Epithelial cell of prostate (primary cell): ENCODE data around the gene CHCHD3.

Experiments used
- DNase-seq: peaks from one replicate; pipeline ENCODE4 v3.0.0-alpha.2; 2011; ENCODE audit warnings: low read depth, low spot score
- H3K27ac ChIP-seq: fragments of 450-650 bp; 2 replicates; pipeline ENCODE4 v1.5.1; 2017; ENCODE audit warnings: mild to moderate bottlenecking

CHCHD3 gene

GRCh38 chr7:133015888-133016287, 66.0 kb downstream of the CHCHD3 start:
- no peak overlapping the region for H3K27ac ChIP-seq
- no peak for DNase-seq

DNA sequence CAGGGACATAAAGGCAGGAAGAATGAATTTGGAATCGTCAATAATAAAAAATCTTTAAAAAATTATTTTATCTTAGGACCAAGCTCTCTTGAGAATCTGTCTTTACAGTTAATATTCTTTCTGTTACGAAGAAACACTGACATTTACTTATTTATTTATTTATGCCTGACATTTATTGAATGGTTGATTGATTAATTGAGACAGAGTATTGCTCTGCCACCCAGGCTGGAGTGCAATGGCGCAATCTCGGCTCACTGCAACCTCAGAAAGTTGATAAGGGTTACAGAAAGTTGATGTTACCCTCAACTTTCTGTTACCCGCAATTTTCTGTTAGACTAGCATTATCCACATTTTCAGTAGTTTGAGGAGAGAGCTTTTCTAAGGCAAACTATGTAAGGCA, 70.1 kb downstream of the CHCHD3 start:
- H3K27ac ChIP-seq = no peak overlapping the region

GRCh38 chr7:133009426-133010252, 72.3 kb downstream of the CHCHD3 start:
- DNase-seq = no peak
- H3K27ac ChIP-seq = no peak overlapping the region

More for the DNA sequence above, 70.1 kb downstream of the CHCHD3 start:
- no peak for DNase-seq

DNA sequence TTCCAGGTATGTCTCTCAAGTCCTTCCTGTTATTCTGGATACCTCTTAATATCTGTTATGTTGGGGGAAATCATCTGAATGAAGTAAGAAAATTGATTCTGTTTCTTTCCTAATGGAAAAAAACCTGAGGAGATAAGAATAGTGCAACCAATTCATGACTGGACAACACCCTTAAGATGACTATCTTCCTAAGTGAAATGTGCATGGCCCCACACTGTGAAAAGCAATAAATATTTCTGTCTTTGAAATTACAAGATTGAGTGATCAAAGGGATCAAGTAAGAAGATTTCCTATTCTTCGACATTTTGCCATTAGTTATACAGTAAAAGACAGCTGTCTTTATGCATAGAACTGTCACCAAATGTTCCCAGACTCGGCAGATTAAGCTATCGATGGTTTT, 73.9 kb downstream of the CHCHD3 start:
- DNase-seq = no peak
- H3K27ac ChIP-seq = no peak overlapping the region

DNA sequence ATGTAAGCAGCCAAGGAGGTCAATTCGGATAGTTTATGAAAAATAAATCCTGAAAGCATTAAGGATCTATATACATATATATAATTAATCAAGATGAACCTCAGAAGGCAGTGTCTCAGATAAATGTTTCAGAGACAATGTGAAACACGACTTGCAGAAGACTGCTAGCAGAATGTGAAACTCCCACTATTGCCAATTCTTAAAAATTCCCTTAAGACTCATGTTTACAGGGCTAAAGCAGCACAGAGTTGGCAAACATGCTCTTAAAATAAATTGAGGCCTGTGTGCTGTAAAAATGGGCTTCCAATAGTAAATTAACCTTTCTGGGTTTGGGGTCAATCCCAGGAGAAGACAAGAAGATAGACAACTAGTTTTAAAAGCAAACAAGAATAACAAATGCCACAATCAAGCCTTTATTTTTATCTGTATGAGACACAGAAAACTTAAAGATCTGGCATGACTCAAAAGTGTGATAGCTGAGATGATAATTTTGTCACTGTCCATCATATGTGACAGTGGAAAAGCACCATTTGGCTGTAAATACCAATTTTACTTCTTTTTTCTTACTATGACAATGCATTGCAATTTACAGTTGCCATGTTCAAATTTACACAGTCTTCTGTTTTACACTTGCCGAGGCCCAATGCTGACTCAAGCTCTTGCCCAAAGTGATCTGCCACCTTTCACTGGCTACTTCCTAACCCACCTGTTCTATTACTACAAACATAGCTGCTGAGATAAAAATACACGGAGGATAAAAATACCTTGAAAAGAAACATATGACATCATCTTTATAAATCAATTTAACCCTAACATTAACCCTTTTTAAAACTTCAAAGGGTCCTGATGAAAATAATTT, 78.6 kb downstream of the CHCHD3 start:
- H3K27ac ChIP-seq = no peak overlapping the region
- DNase-seq = no peak

- H3K27ac ChIP-seq = no peak overlapping the region
- no peak for DNase-seq
Observed at GRCh38 chr7:133001727-133002126, 80.2 kb downstream of the CHCHD3 start.

DNA sequence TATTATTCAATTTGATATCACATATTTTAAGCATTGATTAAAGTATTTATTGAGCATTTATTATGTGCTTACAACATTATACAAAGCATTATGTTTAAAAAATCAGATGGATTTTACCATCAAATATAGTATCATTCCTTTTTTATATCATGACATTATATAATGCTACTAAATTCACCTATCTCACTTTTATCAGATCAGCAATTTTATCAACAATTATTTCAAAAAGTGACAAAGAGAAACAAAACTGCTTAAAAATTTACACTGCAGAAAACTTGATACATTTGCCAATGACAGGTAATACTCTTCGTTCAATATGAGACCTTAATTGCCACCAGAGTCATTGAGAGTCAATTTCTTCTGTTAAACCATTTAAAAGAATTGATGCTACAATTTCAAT, 82.0 kb downstream of the CHCHD3 start:
- no peak for DNase-seq
- H3K27ac ChIP-seq = no peak overlapping the region

DNA sequence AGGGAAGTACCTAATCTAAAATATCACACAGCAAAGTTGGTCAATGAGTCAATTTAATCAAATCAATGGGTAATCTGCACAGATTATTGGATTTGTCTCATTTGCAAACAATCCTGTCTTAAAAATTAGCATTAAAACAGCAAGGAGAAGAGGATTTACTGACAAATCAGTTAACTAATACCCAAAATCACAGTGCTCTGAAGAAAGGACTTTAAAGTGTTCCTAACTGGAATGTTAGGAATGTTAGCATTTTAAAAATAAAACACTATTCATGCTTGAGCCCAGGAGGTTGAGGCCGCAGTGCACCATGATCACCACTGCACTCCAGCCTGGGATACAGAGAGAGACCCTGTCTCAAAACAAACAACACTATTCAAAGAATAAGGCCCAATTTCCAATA, 83.1 kb downstream of the CHCHD3 start:
- H3K27ac ChIP-seq = no peak overlapping the region
- DNase-seq = no peak

- H3K27ac ChIP-seq = no peak overlapping the region
- no peak for DNase-seq
Observed at GRCh38 chr7:132997505-132997904, 84.4 kb downstream of the CHCHD3 start.

GRCh38 chr7:132996581-132997242, 85.2 kb downstream of the CHCHD3 start:
- H3K27ac ChIP-seq = no peak overlapping the region
- no peak for DNase-seq

GRCh38 chr7:132993377-132994013, 88.4 kb downstream of the CHCHD3 start:
- no peak for DNase-seq
- no peak overlapping the region for H3K27ac ChIP-seq

- no peak overlapping the region for H3K27ac ChIP-seq
- DNase-seq = no peak
Observed at GRCh38 chr7:132991615-132992587, 90.0 kb downstream of the CHCHD3 start.

DNA sequence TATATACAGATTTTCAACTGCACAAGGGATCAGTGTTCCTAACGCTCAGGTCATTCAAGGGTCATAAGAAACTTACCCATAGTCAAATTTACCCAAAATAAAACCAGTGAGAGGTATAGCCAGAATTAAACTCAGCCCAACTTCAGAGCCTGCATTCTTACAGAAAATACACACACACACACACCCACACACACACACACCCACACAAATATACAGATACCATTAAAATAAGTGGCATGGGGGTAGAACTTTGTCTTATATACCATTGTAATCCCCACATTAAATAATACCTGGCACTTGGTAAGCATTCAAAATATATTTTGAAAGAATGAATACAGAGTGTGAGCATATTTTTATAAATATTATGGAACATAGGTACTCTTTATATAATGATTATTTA, 93.8 kb downstream of the CHCHD3 start:
- no peak for DNase-seq

GRCh38 chr7:132980402-132980801, 101.5 kb downstream of the CHCHD3 start:
- no peak overlapping the region for H3K27ac ChIP-seq
- DNase-seq = no peak

More for the DNA sequence above, 93.8 kb downstream of the CHCHD3 start:
- H3K27ac ChIP-seq = no peak overlapping the region

- no peak overlapping the region for H3K27ac ChIP-seq
- no peak for DNase-seq
Observed at GRCh38 chr7:132979524-132979923, 102.4 kb downstream of the CHCHD3 start.

GRCh38 chr7:132977234-132977633, 104.7 kb downstream of the CHCHD3 start:
- no peak for DNase-seq
- H3K27ac ChIP-seq = no peak overlapping the region

DNA sequence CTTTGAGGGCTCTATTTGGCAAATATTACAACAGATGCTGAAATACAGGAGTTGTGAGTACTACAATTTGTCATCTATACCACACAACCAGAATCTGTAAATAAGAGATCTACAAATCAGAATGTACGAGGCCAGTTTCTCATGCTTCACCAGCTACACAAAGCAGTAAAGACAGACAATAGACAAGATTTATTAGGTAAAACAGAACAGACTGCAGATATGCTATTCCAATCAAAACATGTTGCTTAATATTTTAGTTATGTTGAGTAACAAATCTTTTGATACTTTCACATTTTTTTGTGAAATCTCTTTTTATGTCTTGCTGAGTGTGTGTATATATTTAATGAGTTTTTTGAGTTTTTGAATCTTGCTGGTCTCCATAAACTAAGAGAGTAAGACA, 109.1 kb downstream of the CHCHD3 start:
- no peak for DNase-seq
- H3K27ac ChIP-seq = no peak overlapping the region

DNA sequence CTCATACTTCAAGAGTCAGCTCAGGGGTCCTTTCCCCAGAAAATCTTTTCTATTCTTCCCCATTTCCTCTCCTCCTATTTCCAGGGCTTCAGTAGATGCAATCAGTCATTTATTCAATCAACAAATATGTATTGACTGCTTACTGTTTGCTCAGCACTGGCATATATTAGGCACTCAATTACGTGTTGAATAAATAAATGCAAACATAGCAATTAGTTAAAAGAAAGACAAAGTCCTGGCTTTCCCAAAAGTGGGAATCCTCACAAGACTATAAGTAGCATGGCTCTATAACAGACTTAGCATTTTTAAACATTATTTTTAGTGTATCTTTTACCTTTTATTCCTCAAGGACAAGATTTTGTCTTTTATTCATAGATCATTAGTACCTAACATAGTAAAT, 111.6 kb downstream of the CHCHD3 start:
- DNase-seq = no peak
- H3K27ac ChIP-seq = no peak overlapping the region

- DNase-seq = no peak
- no peak overlapping the region for H3K27ac ChIP-seq
Observed at GRCh38 chr7:132969520-132969919, 112.4 kb downstream of the CHCHD3 start.
